ENCODE data around the gene STOX2.

STOX2 gene

DNA sequence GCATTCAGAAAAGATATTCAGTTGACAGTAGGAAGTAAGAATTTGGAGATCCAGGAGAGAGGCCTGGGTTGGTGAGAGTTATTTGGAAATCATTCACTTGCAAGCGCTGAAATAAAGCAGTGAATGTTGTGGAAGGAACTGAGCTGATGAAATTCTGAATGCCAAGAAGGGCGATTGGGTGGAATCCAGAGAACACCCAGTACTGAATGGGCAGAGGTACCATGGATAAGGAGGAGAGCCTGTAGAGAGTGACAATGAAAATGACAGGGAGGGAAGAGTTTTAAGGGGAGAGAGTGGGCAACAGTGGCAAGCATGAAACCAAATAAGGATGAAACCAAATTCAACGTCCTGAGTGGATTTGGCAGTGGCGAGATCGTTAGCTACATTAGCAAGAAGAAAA lies 6.7 kb upstream of the STOX2 start:
- DNase-seq, result no peak

DNA sequence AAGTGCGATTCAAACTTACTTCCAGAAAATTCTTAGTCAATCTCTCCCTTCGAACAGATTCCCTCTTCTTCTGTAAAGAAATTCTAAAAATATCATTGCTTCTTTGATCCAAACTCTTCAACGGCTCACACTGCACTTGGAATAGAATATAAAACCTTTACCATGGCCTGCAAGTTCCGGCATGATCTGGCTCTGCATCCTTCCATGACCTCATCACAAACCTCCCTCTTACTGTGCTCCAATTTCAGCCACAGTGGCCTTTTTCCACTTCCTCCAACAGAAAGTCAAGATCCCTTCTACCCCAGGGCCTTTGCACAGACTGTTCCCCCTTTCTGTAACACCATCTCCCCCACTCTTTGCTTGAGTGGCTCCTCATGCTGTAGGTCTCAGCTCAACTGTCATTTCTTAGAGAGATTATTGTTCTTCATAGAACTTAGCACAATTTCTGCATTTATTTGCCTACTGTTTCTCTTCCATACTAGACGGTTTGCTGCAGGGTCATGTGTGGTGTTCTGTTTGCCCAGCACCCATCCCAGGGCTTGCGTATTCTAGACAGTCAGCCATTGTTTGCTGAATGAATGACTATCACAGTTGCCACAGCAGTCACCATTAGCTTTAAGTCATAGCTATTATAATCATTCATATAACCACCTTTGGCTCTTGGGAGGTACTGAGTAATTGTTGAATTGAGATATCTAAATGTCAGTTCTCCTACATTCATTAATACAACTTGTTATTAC lies 1.9 kb upstream of the STOX2 start:
- DNase-seq, result no peak

DNA sequence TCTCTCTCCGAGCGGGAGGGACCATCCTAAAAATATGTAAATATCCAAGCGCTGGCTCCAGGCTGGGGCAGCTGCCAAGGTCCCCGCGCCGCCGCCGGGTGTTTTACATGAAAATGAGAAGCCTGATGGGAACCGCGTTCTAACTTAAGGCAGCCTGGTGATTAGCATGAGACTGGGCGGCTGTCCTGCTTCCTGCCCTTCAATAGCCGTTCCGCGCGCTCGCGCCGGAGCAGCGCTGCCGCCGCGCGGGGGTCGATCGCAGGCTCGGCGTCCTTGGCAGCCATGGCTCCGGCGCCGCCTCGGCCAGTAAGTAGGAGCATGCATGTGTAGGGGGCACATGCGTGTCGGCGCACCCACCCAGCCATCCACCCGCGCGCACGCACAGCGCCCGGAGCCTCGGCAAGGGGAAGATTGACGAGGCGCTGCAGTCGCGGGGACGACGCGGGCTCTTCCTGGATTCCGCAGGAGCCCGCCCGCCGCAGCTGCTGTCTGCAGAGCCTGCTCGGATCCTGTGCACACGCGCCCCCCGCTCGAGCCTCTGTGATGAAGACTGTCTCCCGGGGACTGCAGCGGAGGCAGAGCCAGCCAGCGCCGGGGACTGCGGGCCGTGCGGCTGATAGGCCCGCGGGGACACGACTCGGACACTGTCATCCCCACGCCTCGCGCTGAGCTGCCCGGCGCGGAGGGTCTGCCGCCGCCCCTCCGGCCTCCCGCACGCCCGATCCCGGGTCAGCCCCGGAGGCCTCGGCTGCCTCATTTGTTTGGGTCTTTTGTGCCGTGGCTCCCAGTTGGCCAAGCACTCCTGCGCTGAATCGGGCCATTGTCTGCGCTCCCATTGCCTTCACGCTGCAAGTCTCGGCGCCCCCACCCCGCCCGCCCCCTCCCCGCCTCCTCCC lies 734 bp downstream of the STOX2 start:
- DNase-seq, result peak; percentile 67

DNA sequence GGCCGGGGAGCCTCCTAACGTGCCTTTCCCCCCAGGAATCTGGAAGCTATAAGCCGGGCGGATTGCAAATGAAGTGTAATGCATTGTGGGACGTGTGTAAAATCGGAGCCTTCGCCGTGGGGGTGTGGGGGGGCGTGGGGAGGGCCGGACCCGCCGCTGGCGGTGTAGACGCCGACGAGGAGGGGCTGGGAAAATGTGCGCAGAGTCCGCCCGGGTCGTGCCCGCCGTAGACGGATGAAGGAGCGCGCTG lies 1.3 kb downstream of the STOX2 start:
- no peak for DNase-seq

DNA sequence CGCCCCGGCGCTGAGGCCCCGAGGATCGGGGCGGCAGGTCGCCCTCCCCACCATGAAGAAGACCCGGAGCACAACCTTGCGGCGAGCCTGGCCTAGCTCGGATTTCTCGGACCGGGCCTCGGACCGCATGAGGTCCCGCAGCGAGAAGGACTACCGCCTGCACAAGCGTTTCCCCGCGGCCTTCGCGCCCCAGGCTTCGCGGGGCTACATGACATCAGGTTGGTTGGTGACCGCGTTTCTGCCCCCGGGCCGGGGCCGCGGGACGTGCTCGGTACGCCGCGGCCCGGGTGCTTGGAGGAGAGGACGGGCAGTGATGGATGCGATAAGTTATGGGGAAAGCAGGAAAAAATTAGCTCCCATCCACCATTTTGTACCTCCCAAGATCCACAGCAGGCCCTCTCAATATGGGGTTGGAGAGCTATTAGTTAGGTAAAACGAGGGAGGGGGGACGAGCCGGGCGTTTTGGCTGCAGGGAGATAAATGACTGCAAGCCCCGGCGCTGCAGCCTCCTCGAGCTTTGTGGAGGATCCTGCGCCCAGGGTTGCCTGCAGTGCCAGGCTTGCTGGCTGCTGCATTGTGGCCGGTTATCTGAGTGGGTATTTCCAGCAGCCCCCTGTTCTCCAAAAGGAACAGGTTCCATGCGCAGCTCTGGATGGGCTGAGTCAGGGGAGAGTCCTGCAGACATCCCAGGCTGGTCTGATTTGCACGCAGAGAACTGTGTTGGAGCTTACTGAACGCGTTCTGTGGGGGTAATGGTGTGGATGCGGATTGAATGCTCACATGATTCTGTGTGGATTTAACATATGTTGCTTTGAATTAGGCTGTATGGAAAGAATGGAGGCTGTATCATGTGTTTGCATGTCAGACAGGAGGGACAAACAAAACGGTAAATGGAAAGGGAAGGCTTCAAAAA lies 1.9 kb downstream of the STOX2 start:
- DNase-seq, result peak; percentile 52

DNA sequence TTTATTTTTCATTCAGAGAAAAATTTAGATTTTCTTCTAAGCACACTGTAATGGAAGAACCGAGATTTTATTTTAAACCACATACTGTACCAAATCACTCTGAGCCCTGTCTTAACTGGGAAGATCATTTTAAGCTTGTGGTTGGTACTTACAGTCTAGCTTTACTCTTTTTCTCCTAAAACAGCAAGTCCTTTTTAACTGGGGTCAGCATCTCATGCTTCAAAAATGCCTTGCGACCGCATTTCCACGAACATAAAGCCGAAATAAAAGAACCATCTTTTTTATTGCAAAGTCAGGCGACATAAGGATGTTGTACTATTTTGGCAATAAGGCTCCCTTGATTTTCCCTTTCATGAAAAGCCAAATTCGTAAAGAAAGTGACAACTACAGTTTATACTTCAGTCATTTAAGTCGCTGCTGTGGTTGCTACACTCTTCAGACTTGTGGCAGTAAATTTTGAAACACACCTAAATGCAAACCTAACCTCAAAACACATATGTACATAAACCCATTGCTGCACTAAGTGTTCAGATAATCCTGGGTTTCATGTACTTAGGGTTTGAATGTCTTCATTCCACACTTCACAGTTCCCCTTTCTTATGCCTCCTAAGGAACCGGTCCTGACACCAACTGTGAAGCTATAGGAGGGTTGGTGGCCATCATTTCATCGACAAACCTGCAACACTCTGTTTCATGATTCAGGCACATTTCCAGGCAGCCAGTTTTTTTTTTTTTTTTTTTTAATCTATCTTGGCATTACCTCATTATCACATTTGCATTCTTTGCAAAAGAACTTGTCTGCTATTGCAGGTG lies 3.0 kb downstream of the STOX2 start:
- DNase-seq, result no peak

DNA sequence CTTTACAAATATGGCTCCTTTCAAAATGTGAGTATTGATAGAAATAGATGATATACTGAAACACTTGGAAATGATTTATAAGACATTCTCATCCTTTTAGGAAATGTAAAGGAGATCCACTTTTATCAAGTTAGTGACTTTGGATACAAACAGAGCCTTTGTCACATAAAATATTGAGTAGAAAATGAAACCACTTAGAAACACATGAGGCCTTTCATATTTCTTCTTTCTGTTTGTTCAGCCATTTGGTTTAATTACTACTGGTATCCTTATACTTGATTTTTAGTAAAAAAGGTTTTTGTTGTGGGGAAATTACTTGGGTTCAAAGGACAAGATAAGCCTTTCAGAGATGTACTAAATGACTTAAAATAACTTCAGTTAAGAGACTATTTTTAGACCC lies 4.1 kb downstream of the STOX2 start:
- DNase-seq, result no peak

DNA sequence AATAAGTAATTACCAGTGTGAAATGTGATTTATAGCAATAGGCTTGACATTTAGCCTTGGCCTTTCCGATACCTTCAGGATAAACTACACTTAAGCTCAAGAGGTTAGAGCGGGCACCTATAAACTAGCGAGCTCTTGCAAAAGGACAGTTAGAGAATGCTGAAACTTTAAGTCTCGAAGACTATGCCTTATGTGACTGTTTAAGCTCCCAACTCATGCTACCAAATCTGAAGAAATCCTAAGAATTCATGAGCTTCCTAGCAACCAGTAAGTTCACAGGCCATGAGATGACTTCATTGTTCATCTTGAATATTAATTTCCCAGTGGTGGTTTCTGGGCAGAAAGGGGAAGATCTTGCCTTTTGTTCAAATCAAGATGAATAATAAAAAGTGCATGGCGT lies 4.7 kb downstream of the STOX2 start:
- no peak for DNase-seq

DNA sequence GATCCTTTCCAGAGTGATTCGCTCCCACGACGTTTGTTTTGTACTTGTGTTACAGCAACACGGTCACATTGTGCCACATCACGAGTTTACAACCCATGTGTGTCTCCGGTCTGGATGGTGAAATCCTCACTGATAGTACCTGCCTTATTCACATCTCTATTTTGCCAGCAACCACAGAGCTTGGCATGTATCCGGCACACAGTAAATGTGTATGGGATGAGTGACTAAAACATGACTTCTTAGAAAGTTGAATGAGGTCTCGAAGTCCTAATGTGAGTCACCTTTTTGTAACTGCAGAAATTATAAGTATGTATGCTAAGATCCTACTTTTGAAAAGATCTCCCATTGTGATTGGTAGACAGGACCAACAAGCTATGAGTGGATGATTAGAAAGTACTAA lies 7.5 kb downstream of the STOX2 start:
- no peak for DNase-seq

DNA sequence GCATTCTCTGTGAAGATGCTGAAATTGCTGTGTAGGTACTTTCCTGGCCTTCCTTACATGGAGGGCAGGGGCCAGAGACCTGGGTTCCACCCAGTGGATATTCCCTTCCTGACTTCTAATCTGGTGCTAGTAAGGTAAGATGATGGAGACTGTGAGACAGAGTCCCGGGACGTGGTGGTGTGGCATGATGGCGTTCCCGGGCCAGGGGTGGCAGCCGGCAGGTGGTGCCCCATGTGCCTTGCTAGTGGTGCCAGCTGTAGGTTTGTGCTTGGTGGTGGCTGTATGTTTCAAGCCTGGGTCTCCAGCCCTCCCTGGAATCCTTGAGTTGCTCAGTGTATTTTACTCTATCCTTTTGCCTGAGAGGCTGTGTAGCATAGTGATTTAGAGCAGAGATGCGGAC lies 10.9 kb downstream of the STOX2 start:
- DNase-seq, result no peak

DNA sequence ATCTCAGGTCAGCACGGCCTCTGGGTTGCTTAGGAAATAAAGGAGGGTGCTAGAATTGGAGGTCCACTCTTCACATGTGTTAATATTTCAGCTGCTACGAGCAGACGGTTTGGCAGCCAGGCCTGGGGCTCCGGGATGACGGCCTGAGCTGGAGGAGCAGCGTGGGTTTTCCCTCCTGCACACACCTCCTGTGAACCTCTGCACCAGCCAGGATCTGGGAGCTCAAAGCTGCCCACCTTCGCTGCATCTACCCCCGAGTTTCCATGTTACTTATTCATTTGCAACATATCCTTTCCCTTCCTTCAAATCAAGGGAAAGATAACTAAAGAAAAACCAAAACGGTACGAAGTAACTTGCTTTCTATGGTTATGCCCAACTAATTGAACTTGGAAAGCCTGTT lies 13.6 kb downstream of the STOX2 start:
- peak; percentile 39 for DNase-seq

DNA sequence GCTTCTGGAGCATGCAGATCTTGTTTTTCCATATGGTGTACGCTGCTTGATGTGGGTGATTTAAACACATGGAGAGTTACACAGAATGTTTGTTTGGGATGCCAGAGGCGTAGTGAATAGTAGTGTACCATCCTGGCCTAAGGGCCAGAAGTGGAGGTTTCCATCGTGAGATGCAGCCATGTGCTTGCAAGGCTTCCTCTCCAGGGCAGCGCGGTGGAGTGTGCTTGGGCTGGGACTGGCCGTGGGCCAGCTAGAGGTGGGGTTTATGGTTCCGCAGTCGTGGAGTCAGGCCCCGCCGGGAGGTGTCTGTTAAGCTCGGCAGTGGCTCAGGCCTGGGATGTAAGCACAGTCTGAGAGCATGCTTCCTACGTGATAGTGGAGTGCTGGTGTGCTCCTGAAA lies 14.0 kb downstream of the STOX2 start:
- peak; percentile 55 for DNase-seq

DNA sequence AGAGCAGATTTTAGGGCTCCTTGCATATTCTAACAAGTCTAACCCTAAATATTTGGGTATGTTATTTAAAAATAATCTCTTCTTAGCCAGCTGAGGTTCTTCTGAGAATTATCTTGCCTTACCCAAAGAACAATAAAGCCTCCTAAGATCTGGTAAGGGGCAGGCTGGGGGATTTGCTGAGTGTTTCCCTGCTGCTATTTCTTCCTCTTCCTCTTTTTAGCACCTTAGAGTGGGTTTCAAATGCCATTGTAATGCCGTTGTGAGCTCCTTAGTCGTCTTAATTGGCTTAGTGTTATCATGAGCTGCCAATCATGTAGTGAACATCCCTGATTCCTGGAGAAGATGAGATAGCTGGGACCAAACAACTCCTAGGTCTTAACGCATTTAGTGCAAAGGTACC lies 15.4 kb downstream of the STOX2 start:
- DNase-seq, result no peak

DNA sequence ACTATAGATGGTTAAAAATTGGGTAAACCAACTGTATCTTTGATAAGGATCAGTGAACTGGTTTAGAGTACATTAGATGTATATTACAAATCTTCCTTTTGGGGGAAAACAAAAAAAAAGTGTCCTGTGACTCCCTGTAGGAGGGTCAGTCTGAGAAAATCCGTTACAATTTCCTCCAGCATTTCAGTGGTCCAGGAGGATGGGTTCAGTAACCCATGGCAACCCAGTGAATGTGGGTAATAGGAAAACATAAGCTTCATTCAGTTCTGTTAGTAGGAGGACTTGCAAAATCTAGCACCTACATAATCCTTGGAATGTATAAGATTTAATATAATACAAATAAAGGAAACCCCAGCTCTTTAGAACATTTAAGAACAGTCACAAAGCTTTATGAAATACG lies 16.2 kb downstream of the STOX2 start:
- no peak for DNase-seq

DNA sequence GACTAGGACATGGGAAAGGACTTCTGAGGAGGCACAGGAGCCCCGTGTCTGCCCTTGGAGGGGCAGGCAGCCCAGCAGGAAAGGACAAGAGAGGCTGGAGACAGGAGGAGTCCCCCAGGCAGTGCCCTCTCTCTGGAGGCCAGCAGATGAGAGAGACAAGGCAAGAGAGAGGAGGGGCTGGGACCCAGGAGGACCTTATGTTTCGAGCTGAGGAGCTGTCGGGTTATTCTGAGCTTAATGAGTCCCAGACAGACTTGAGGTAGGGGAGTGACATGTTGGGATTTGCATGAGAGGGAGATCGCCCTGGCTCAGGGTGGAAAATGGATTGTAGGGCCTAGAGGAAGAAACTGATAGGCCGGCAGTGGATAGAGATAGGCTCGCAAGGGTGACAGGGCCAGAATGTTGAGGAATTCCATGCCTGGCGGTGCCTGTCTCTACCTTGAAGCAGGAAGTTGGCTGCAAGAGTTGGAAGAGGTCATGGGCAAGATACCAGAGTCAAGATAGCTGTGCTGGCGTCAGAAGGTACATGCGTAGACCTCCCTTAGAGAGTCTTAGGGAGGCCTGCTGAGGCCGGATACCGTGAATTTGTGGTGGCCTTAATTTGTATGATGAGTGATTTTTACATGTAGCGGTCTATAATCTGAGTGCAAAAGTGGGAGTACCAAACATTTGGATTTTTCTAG lies 19.4 kb downstream of the STOX2 start:
- DNase-seq, result no peak

DNA sequence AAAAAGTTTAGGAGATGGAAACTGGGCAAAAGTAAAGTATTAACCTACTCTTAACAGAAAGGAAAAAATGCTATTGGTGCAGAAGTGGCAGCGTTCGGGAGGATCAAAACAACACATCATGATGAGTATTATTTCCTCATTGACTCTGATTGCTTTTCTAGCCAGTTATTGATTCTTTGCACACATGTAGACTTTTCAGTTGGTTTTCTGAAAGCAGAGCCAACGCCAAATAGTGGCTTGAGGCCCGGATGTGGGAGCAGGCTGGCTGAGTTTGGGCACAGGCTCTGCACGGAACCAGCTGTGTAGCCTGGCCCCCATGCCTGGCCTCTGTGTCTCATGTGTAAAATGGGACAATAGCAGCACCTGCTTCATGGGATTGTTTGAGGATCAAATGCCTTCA lies 21.8 kb downstream of the STOX2 start:
- DNase-seq, result no peak

DNA sequence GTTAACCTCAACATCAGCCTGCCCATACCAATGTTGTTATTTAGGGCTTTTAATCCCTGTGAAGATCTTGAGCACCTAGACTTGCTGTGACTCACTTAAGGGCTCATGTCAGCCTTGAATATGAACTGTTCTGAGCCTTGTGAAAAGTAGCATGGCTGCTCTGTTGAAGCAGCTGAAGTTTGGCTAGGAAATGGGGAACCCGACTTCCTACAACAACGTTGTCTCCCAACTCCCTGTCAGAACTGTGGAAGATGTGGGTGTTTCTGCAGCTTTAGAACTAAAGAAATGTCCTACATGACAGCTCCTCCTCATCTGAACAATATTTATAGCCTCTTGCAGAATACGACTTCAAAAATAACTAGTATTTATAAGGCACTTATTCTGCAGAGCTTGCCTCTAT lies 27.5 kb downstream of the STOX2 start:
- DNase-seq, result no peak

DNA sequence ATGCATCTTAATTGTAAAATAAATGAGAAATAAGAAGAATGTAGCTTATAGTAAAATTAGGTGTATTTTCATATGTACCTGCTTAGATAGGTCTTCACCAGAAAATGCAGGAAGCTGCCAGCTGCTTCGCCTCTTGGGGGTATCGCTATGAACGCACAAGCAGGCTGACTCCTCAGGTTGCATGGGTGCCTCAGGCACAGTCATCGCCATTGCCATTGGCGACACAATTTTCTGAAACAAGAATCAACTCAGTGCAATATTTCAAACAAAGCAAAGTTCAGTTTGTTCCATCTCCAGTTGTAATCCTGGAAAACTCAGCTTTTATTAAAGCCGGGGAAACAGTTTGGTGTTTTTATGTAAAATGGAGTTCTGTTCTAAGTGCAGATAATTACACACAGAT lies 29.7 kb downstream of the STOX2 start:
- no peak for DNase-seq

DNA sequence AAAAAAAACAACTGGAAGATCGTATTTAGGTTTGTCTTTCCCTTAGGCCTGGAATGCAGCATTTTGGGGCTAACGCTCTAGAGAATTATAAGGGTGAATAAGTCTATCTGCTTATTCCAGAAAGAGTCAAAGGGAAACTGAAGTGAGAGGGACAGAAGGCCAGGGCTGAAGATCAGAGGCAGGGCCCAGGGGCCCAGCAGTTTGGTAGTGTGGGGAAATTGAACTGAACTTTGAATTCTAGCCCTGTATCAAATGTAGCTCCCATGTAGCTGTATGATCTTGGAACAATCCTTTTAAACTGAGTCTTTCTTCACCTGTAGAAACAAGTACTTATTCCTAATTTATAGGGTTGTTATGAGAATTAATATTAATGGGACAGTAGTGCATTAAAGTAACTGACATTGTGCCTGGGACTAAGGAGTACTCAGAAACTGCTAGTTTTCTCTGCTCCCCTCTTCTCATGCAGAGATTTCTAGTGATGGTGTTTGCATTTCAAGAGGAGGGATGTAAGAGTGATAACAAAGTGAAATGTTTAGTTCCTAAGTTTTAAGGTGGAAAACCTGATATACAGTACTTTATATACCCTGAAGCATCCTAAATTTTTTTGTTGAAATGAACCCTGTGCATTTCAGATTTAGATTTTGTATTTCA lies 30.4 kb downstream of the STOX2 start:
- DNase-seq, result no peak

DNA sequence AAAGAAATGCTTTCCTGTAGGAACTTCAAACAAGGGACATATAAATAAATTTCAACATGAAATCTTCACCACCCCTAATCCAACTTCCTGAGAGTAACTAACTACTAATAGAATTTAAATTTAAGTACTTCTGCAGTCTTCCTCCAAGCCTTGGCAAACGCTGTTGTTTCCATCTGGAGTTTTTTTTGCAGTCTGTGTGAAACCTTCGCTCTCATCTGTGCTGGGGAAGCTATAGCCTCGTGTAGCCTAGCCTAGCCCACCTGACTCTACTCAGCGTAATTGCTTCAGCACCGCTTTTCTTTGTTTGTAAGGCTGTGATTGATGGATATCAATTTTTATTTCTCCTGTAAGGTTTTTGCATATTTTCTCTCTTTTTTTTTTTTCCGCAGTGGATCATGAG lies 30.9 kb downstream of the STOX2 start:
- peak; percentile 50 for DNase-seq

DNA sequence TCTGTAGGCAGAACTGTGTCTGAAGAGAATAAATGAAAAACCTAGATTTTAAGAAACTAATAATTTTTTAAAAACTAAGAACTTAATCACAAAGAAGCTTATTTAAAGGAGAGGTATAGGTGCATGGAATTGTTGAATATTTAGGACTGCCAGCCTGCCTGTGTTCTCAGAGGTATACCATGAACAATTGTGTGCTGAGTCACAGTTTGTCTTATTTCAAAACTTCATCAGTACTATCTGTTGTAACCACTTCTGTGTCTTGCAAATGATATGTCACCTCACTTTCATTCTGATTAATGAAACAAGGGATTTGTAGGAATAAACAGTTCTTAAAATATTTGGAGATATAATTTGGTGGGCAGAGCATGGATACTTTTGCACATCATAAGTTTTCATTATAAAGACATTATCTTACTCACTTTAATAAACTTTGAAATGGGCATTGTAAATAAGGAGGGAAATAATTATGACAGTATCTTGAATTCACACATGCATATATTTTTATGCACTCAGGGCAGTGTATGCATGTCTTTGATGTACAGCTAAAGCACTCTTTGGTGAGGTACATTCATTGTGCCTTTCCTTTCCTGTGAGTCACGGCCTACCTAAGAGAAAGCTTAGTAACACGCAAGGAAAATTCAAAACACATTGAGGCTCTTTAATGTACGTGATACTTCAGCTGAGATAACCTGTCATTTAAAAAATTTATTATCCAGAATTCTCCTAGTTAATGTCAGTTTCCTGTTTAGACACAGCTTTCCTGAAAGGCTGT lies 31.7 kb downstream of the STOX2 start:
- no peak for DNase-seq
